Neural cell (in vitro differentiated cells): Measurements from ENCODE around the gene ANTXR1.

Experiments
- CTCF ChIP-seq: fragments of 450-650 bp; IDR thresholded peaks from 2 replicates; pipeline ENCODE4 v1.5.1; 2014; ENCODE audit warnings: antibody characterized with exemption, mild to moderate bottlenecking, moderate library complexity; ENCODE audit not compliant: poor library complexity, severe bottlenecking
- TF ChIP-seq, protein P1 (sequence below): IDR thresholded peaks from 2 replicates; pipeline ENCODE4 v1.6.1; 2012; ENCODE audit warnings: borderline replicate concordance

- no peak for TF ChIP-seq CTCF
- TF ChIP-seq, protein P1, sequence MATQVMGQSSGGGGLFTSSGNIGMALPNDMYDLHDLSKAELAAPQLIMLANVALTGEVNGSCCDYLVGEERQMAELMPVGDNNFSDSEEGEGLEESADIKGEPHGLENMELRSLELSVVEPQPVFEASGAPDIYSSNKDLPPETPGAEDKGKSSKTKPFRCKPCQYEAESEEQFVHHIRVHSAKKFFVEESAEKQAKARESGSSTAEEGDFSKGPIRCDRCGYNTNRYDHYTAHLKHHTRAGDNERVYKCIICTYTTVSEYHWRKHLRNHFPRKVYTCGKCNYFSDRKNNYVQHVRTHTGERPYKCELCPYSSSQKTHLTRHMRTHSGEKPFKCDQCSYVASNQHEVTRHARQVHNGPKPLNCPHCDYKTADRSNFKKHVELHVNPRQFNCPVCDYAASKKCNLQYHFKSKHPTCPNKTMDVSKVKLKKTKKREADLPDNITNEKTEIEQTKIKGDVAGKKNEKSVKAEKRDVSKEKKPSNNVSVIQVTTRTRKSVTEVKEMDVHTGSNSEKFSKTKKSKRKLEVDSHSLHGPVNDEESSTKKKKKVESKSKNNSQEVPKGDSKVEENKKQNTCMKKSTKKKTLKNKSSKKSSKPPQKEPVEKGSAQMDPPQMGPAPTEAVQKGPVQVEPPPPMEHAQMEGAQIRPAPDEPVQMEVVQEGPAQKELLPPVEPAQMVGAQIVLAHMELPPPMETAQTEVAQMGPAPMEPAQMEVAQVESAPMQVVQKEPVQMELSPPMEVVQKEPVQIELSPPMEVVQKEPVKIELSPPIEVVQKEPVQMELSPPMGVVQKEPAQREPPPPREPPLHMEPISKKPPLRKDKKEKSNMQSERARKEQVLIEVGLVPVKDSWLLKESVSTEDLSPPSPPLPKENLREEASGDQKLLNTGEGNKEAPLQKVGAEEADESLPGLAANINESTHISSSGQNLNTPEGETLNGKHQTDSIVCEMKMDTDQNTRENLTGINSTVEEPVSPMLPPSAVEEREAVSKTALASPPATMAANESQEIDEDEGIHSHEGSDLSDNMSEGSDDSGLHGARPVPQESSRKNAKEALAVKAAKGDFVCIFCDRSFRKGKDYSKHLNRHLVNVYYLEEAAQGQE, result no peak
Measured at GRCh38 chr2:69170661-69171060, 157.7 kb downstream of the ANTXR1 start.
